K562 (cell line): ENCODE measurements around the gene SBNO1. TPM values are rescaled to one million over a fixed set of nuclear protein-coding genes. Genes with fewer than 3 reads are reported as not detected.
A peak's percentile ranks its signal among the peaks of the same experiment; 100 is the strongest.

Experiments
- CBFA2T2 ChIP-seq: fragments of 450-650 bp; conservative IDR thresholded peaks from 2 replicates; pipeline ENCODE4 v1.6.1; 2017; ENCODE audit warnings: mild to moderate bottlenecking
- FOXK2 ChIP-seq, 2 experiments: fragments of 450-650 bp; IDR thresholded peaks in 1 of 2; conservative IDR thresholded peaks in 1 of 2; 2 replicates each; pipeline ENCODE4 v1.6.1; 2016; ENCODE audit warnings: low read depth in 2 of 2, mild to moderate bottlenecking in 1 of 2
- FOXP4 ChIP-seq: sonication (generic); formaldehyde crosslinking; IDR thresholded peaks from 2 replicates; pipeline ENCODE4 v1.8.0; 2022; ENCODE audit warnings: mild to moderate bottlenecking, missing genetic modification reagents, borderline replicate concordance
- KDM5B ChIP-seq: fragments of 200-600 bp; sonication (generic); IDR thresholded peaks from 2 replicates; pipeline ENCODE4 v1.6.1; 2012; ENCODE audit warnings: low read depth, mild to moderate bottlenecking, moderate library complexity, low read length, control low read depth, inconsistent platforms; ENCODE audit not compliant: insufficient replicate concordance
- MAX ChIP-seq: sonication (generic); formaldehyde crosslinking; IDR thresholded peaks from 2 replicates; pipeline ENCODE4 v1.9.0; 2022; ENCODE audit warnings: mild to moderate bottlenecking, missing genetic modification reagents
- POLR2G ChIP-seq: fragments of 200-400 bp; formaldehyde crosslinking; IDR thresholded peaks from 2 replicates; pipeline ENCODE4 v1.6.1; 2017; ENCODE audit warnings: low read depth, mild to moderate bottlenecking, antibody characterized with exemption, low read length, moderate library complexity
- RAD51 ChIP-seq: fragments of 450-650 bp; IDR thresholded peaks from 2 replicates; pipeline ENCODE4 v1.7.1; 2016; ENCODE audit warnings: low read depth, mild to moderate bottlenecking, borderline replicate concordance
- SAFB ChIP-seq: fragments of 200-400 bp; formaldehyde crosslinking; IDR thresholded peaks from 2 replicates; pipeline ENCODE4 v1.6.1; 2017; ENCODE audit warnings: low read depth, low read length, borderline replicate concordance
- SETDB1 ChIP-seq: IDR thresholded peaks from one replicate; pipeline ENCODE4 v1.6.1; 2012; ENCODE audit warnings: low read length, control low read depth, inconsistent platforms
- TOE1 ChIP-seq, 2 experiments: fragments of 450-650 bp in 1 of 2; sonication (generic) in 1 of 2; formaldehyde crosslinking in 1 of 2; IDR thresholded peaks; 2 replicates each; pipeline versions ENCODE4 v1.7.1 to v1.8.0; 2016 to 2022; ENCODE audit warnings: borderline replicate concordance in 2 of 2, mild to moderate bottlenecking in 2 of 2, antibody characterized with exemption in 1 of 2, inconsistent platforms in 1 of 2, low read depth in 1 of 2, missing genetic modification reagents in 1 of 2, moderate library complexity in 1 of 2
- YY1 ChIP-seq, 3 experiments: IDR thresholded peaks; 2 replicates each; pipeline ENCODE4 v1.6.1; 2011; ENCODE audit warnings: low read length in 2 of 3, mild to moderate bottlenecking in 2 of 3, moderate library complexity in 2 of 3, borderline replicate concordance in 1 of 3, control low read depth in 1 of 3, low read depth in 1 of 3; ENCODE audit not compliant: insufficient read depth in 3 of 3, insufficient replicate concordance in 2 of 3, control insufficient read depth in 1 of 3, insufficient read length in 1 of 3; ENCODE audit errors: extremely low read depth in 1 of 3
- ZFX ChIP-seq: sonication (generic); formaldehyde crosslinking; IDR thresholded peaks from 2 replicates; pipeline ENCODE4 v1.8.0; 2022; ENCODE audit warnings: mild to moderate bottlenecking, missing genetic modification reagents, moderate library complexity
- ZNF232 ChIP-seq: sonication (generic); formaldehyde crosslinking; IDR thresholded peaks from 2 replicates; pipeline ENCODE4 v1.8.0; 2022; ENCODE audit warnings: mild to moderate bottlenecking, missing genetic modification reagents
- ZNF282 ChIP-seq: sonication (generic); formaldehyde crosslinking; IDR thresholded peaks from 2 replicates; pipeline ENCODE4 v1.8.1; 2023; ENCODE audit warnings: missing genetic modification reagents
- ZNF384 ChIP-seq: IDR thresholded peaks from 2 replicates; pipeline ENCODE4 v1.6.1; 2012; ENCODE audit warnings: low read depth, low read length, improper control_type of control experiment
- polyA plus RNA-seq, 8 experiments: library from polyadenylated mRNA; depleted of rRNA in 4 of 8; stranded (reverse) in 5 of 8; unstranded in 3 of 8; fragments of >200 nt; fragmentation: Nextera tagmentation in 2 of 8; fragmentation: Illumina TruSeq in 1 of 8; extraction: Ambion mirVana in 2 of 8; extraction: Trizol in 1 of 8; gene quantifications; 2 replicates each; pipeline versions ENCODE4 v1.2.1 to v1.2.3, GENCODE V29; 2011 to 2014; ENCODE audit warnings: inconsistent platforms in 1 of 8, missing spikeins in 1 of 8
- total RNA-seq, 7 experiments: library from RNA; depleted of rRNA in 6 of 7; stranded (reverse); fragments of >200 nt in 6 of 7; fragmentation: Illumina TruSeq in 2 of 7; extraction: Trizol in 2 of 7; gene quantifications; 2 replicates each; pipeline versions ENCODE4 v1.2.1 to v1.2.3, GENCODE V29; 2011 to 2021; ENCODE audit warnings: low replicate concordance in 1 of 7
- TF ChIP-seq, protein P1 (sequence below): fragments of 450-650 bp; IDR thresholded peaks from 2 replicates; pipeline ENCODE4 v1.6.1; 2017; ENCODE audit warnings: mild to moderate bottlenecking, moderate library complexity
- TF ChIP-seq, protein P2 (sequence below): sonication (generic); formaldehyde crosslinking; IDR thresholded peaks from 2 replicates; pipeline ENCODE4 v1.5.0; 2020; ENCODE audit warnings: missing genetic modification reagents
- TF ChIP-seq, protein P3 (sequence below): fragments of 450-650 bp; formaldehyde crosslinking; IDR thresholded peaks from 2 replicates; pipeline ENCODE4 v1.4.0; 2020; ENCODE audit warnings: mild to moderate bottlenecking, mixed read lengths

Gene SBNO1
- total and polyA plus RNA-seq, 9 of the 15 experiments (the other 6 are each of a cell fraction or from before 2014, with no cell fraction given), result 14.9 to 77.1 (median 35.9) TPM

DNA sequence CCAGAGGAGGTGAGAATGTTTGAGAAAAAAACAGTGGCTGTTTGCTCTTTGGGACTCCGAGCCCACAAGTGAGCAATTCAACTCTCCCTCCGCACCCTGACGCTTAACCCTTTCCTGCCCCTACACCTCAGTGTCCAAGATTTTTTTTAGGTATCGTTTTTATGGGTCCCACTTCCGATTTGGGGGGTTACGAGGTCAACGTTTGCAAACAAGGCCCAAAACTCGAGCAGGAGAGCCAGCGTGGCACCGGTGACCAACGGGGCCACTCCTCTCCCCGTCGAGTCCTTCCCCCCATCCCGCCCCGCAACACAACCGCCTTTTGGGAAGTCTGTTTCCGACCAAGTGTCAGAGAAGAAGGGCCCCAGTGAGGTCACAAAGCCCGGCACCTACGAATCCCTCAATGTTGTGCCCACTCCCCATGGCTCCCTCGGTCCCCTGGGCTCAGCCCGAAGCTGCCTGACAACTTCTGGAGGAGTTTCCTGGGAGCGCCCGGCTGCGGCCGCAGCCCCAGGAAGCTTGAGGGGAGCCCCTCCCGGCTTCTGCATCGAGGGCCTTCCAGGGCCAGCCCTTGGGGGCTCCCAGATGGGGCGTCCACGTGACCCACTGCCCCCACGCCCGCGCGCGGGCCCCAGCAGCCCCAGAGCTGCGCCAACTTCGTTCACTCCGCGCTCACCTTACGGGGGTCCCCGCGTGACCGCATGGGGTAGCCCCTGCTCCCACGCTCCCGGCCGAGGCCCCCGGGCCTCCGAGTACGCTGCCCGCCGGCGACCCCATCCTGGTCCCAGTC lies 94.2 kb downstream of the SBNO1 start (continued):
- TF ChIP-seq RAD51 (peak; percentile 67; the same call in 1 of the 2 replicates), SETDB1 (no peak), FOXP4 (peak; percentile 45; the same call in 1 of the 2 replicates), CBFA2T2 (0 out of 2 replicates have a peak, but pooled peaks have one; percentile 6), FOXK2 (conservative IDR thresholded peaks at IDR 0.05 in 1 of 2, IDR thresholded peaks at IDR 0.05 in 1 of 2; ENCODE audit: low read depth in 2 of 2) (no peak), MAX (CRISPR knock-in tag) (peak; percentile 26; the same call in 1 of the 2 replicates), ZNF282 (CRISPR knock-in tag) (no peak), SAFB (peak; percentile 67; the same call in 1 of the 2 replicates), ZFX (CRISPR knock-in tag) (peak; percentile 55), TOE1 (IDR thresholded peaks at IDR 0.05; ENCODE audit: borderline replicate concordance) (0 out of 2 replicates have a peak, but pooled peaks have one; percentile 23), TOE1 (CRISPR knock-in tag; IDR thresholded peaks at IDR 0.05; ENCODE audit: borderline replicate concordance, low read depth) (no peak), POLR2G (0 out of 2 replicates have a peak, but pooled peaks have one; percentile 9), ZNF384 (0 out of 2 replicates have a peak, but pooled peaks have one; percentile 9), ZNF232 (CRISPR knock-in tag) (0 out of 2 replicates have a peak, but pooled peaks have one; percentile 35), YY1 (IDR thresholded peaks at IDR 0.05; ENCODE audit: borderline replicate concordance in 1 of 3, control insufficient read depth in 1 of 3, extremely low read depth in 1 of 3, insufficient read depth in 3 of 3, insufficient read length in 1 of 3, insufficient replicate concordance in 2 of 3, low read depth in 1 of 3, low read length in 2 of 3) (peak in 1 of 3 experiments; percentile 11), KDM5B (peak; percentile 36)
- TF ChIP-seq, protein P1, sequence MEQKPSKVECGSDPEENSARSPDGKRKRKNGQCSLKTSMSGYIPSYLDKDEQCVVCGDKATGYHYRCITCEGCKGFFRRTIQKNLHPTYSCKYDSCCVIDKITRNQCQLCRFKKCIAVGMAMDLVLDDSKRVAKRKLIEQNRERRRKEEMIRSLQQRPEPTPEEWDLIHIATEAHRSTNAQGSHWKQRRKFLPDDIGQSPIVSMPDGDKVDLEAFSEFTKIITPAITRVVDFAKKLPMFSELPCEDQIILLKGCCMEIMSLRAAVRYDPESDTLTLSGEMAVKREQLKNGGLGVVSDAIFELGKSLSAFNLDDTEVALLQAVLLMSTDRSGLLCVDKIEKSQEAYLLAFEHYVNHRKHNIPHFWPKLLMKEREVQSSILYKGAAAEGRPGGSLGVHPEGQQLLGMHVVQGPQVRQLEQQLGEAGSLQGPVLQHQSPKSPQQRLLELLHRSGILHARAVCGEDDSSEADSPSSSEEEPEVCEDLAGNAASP, result no peak
- TF ChIP-seq, protein P2, sequence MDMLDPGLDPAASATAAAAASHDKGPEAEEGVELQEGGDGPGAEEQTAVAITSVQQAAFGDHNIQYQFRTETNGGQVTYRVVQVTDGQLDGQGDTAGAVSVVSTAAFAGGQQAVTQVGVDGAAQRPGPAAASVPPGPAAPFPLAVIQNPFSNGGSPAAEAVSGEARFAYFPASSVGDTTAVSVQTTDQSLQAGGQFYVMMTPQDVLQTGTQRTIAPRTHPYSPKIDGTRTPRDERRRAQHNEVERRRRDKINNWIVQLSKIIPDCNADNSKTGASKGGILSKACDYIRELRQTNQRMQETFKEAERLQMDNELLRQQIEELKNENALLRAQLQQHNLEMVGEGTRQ (CRISPR knock-in tag), result peak; percentile 67
- TF ChIP-seq, protein P3, sequence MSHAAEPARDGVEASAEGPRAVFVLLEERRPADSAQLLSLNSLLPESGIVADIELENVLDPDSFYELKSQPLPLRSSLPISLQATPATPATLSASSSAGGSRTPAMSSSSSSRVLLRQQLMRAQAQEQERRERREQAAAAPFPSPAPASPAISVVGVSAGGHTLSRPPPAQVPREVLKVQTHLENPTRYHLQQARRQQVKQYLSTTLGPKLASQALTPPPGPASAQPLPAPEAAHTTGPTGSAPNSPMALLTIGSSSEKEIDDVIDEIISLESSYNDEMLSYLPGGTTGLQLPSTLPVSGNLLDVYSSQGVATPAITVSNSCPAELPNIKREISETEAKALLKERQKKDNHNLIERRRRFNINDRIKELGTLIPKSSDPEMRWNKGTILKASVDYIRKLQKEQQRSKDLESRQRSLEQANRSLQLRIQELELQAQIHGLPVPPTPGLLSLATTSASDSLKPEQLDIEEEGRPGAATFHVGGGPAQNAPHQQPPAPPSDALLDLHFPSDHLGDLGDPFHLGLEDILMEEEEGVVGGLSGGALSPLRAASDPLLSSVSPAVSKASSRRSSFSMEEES (CRISPR knock-in tag), result peak; percentile 31; the same call in 1 of the 2 replicates
